Jurkat, Clone E6-1 (cell line): ENCODE measurements around the gene KDM5B. TPM values are rescaled to one million over a fixed set of nuclear protein-coding genes. Genes with fewer than 3 reads are reported as not detected.
"Not testable (repeated sequence)": the region's sequence is repeated elsewhere in the genome, so short reads cannot be mapped to it uniquely, and the experiment has no call there.

ENCODE experiments used
- DNase-seq: peaks from one replicate; pipeline ENCODE4 v3.0.0-alpha.2; 2011; ENCODE audit warnings: low read depth, low spot score
- H3K4me3 ChIP-seq: 2 replicates; pipeline ENCODE4 v1.5.1; 2011; ENCODE audit warnings: mild to moderate bottlenecking, low read length, control low read depth, moderate library complexity
- polyA plus RNA-seq: library from polyadenylated mRNA; unstranded; fragments of >200 nt; gene quantifications from one replicate; pipeline ENCODE4 v1.2.1, GENCODE V29; 2012; ENCODE audit warnings: missing spikeins; ENCODE audit not compliant: insufficient read length, insufficient read depth

KDM5B gene
- 26.5 TPM for polyA plus RNA-seq

DNA sequence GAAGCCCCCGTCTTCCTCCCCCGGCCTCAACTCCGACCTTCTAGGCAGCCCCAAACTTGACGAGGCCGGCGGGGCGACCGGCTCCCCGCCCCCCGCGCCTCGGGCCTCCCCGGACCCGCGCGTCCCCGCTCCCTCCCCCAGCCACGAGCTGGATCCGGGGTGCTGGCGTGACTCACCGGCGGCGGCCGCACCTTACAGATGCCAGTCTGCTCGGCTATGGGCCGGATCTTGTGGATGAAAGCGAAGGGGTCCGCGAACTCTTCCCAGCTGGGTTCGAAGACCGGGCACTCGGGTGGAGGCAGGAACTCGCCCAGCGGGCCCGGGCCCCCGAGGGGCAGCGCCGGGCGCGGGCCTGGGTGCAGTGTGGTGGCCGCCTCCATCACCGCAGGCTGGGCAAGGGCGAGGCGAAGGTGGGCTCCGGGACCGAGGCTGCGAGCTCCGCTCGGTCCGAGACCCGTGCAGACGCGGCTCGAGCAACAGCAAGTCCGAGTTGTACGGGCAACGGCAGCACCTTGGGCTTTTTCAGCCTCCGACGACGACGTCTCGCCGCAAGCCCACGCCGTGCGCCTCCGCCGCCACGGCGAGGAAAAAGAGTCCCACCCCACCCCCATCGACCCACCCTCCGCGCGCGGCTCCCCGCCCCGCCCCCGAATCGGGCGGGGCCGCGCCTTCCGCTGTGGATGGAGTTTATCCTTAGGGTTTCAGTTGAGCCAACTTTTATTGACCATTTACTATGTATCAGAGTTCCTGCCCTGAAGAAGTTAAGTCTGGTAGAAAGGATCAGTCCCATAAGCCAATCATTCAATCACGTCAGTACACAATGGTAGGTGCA lies at the start of gene KDM5B:
Gene KDM5B (minus strand): TSS at position 496 of the 832 bp plus-strand sequence. CDS start 116 bp downstream, at position 380.
- H3K4me3 ChIP-seq = peak within 1 kb of the TSS; percentile 89
- peak; percentile 74 for DNase-seq

DNA sequence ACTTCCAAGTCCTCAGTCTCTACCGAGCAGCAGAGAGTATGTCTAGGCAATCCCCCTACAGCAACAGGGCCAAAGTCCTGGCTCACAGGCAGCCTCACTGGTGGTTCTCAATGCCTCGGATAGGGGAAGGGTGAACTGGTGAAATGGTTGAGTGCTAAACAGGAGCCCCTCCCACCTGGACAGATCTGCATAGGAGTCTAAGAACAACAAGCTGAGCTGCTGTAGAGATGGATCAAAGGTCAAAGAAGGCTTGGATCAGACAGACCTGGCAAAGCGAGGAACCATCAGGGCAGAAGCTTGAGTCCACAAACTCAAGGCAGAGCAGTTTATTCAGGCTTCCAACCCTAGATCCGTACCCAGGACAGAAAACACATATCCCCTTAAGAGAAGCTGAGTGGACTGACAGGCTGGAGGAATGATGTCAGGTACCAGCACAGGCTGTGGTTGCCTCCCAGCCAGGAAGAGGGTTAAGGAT lies 49.0 kb upstream of the KDM5B start:
- H3K4me3 ChIP-seq = no peak overlapping the region
- no peak for DNase-seq

- no peak overlapping the region for H3K4me3 ChIP-seq
- no peak for DNase-seq
Measured at GRCh38 chr1:202856014-202856413, 47.8 kb upstream of the KDM5B start.

DNA sequence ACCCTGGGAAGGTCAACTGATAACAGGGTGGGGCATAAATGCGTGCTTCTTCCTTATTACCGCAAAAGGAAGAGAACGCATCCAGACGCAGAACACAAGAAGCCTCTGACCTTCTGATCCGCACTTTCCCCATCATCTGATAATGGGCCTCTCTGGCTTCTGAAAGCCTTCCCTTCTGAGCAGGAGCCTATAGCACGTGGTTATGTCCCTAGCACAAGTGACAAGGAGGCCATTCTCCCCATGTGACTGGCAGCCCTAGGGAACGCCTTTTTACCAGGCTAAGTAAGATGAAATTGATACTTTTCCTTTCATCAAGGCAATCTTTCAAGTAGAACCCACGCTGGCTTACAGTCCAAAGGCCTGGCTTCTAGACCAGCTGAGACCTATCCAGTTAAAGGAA lies 46.6 kb upstream of the KDM5B start:
- DNase-seq = no peak
- no peak overlapping the region for H3K4me3 ChIP-seq

DNA sequence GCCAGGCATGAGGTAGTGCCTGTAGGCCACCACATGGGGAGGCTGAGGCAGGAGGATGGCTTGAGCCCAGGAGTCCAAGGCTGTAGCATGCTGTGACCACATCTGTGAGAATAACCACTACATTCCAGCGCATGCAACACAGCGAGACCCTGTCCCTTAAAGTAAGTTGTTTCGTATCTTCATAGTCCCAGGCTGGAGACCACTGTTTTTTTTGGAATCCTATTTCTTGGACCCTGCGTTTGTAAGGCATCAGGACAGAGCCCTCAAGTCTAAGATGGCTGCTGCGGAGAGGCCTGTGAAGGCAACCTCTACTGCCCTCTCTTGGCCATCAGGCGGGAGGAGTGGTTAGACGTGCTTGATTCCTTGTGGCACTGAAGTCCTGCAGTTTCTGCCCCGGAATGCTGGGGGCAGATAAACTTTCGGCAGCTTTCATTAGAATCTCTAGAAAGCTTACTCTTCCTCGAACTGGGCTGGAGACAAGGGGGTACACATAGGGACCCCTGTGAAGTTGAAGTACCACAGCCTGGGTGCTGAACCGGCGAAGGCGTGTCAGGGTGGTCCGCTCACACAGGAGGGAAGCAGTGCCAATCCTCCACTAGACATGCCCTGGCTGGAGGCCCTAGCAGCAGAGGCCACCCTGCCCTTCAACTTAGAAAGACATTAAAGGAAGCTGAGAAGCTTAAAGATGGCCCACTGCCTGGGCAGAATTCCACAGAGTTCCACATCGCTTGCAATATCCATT lies 44.1 kb upstream of the KDM5B start:
- DNase-seq = peak; percentile 59
- no peak overlapping the region for H3K4me3 ChIP-seq

- no peak for DNase-seq
- H3K4me3 ChIP-seq = no peak overlapping the region
Measured at GRCh38 chr1:202850593-202851362, 42.6 kb upstream of the KDM5B start.

- no peak for DNase-seq
- H3K4me3 ChIP-seq = no peak overlapping the region
Measured at GRCh38 chr1:202848191-202848542, 39.9 kb upstream of the KDM5B start.

DNA sequence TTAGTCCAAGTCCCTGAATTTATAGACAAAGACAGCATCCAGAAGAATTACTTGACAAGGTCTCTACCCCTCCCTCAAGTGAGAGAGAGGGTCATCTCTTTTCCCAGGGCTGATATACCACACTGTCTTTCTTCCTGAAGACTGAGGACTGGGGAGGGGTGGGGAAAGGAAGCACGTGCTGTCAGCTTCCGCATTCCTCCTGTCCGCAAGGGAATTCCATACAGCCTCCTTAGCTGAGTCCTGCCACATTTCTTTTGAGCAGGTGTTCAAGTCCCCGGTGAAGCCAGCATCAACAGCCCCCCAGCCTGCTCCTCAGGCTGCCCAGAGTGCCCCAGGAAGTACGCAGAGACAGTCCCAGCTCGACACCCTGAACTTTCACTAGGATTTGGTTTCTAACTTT lies 36.7 kb upstream of the KDM5B start:
- DNase-seq = no peak
- no peak overlapping the region for H3K4me3 ChIP-seq

DNA sequence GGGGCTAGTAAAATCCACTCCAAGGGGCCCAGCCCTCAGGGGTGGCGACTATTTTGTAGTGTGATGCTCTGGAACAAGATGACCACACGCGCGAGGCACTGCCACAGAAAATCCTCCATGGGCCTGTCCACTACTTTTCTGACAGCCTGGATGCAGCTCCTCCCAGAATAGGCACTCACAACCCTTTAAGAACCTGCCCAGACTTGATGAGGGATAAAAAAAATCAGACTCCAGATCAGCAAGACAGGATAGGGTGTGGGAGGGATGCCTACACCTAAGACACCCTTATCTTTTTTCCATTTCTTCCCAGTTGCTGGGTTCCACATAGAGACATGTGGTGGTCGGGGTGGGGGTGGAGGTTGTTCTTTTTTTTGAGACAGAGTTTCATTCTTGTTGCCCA lies 36.0 kb upstream of the KDM5B start:
- H3K4me3 ChIP-seq = no peak overlapping the region

GRCh38 chr1:202843081-202843480 lies 34.9 kb upstream of the KDM5B start:
- DNase-seq = no peak
- no peak overlapping the region for H3K4me3 ChIP-seq

More for the DNA sequence above, 36.0 kb upstream of the KDM5B start:
- no peak for DNase-seq

DNA sequence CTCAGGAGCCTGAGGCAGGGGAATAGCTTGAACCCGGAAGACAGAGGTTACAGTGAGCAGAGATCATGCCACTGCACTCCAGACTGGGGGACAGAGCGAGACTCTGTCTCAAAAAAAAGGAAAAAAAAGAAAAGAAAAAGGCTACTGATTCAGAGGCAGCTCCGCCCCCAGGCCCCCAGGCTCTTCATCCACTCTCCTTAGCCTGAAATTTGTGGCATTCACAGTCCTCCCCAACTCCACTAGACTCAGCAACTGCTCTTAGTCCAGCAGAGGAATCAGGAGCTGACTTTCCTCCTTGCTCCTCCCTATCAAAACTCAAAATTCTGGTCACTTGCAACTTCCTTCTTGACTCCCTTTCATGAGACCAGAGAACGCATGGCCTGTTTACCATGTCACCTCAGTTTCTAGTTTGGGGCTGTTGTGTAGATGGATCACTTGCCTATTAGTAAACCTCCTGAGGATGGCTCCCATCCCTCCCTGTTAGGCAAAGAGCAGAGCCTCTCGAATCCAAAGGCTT lies 29.6 kb upstream of the KDM5B start:
- no peak overlapping the region for H3K4me3 ChIP-seq
- no peak for DNase-seq

DNA sequence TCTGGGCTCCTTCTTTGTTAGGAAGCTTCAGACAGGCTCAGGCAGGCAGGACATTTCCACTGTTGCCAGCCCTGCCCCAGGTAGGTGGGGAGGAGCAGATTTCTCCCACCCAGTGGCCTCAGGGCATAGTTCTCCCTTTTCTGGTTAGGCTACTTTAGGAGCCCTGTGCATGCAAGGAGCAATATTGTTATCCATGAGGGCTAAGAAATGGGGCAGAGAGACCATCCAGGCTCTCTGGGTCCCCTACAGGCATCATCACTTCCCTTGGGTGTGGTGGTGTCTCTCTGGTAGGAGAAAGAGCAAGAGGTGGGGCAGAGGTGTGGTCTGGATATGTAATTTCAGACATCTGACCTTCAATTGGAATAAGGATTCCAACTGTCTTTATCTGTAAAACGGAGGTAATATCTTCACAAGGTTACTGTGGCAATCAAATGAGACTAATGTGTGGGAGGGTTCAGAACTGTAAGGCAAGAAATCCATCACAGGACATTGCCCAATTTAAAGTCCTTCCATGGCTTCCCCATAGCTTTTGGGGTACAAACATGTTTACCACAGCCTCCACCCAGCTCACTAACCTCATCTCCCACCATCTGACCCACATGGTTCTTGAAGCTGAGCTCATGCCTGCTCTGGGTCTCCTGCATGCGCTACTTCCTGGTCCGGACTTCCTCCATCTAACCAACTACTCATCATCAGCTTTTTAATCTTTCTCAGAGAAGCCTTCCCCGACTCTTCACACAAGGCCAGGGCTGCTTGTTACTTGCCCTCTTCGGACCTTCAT lies 28.6 kb upstream of the KDM5B start:
- H3K4me3 ChIP-seq = no peak overlapping the region
- DNase-seq = no peak

GRCh38 chr1:202835548-202836072 lies 27.4 kb upstream of the KDM5B start:
- DNase-seq = peak; percentile 66
- no peak overlapping the region for H3K4me3 ChIP-seq

DNA sequence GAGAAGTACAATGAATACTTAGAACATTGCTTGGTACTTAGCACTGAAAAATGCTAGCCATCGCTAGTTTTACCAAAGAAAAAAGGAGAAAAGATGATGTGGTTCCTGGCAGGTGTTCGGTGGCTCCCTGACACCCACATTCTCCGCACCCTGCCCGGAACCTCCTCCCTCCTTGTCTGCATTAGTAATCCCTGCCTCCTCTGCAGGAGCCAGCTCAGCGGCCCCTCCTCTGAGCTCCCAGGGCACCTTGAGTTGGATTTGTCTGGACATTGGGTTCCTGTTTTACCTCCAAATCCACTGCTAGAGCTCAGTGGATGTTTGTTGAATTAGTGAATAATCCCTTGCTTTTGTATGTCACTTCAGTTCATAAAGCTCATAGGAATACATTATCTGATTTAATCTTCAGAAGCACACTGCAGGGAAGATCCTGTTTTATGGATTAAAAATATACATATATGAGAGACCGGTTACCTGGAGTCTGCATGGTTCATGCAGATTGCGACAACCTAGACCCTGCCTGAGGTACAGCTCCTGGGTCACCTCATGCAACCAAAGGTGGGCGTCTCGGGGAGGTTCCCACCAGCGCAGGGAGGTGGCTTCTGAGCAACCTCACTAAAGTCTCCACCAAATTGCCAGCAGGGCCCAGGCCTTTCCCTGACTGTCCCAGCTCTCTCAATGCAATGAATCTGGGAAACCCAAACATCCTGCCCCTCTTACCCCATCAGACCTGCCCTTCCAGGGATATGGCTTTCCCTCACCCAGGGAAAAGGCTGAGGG lies 26.7 kb upstream of the KDM5B start:
- no peak overlapping the region for H3K4me3 ChIP-seq

GRCh38 chr1:202831906-202832305 lies 23.7 kb upstream of the KDM5B start:
- DNase-seq = no peak
- H3K4me3 ChIP-seq = no peak overlapping the region

More for the DNA sequence above, 26.7 kb upstream of the KDM5B start:
- peak; percentile 22 for DNase-seq

GRCh38 chr1:202829223-202829622 lies 21.0 kb upstream of the KDM5B start:
- DNase-seq, H3K4me3 ChIP-seq: not testable (repeated sequence)

DNA sequence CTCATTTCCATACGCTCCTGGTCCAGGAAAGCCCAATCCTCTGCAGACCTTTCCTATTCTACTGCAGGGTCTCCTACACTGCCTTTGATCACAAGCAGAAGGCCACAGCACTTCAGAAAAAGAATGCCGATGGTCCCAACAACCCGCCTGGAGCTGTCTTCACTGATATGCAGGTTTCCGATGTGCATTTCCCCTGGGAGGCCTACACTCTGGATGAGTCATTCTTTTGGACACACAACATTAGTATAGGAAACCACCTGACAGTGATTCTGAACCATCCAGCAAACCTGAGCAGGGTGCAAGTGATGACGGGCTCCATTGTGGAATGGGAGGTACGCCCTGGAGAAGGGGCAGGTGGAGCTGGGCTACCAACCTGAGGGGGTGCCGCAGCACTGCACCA lies 17.5 kb upstream of the KDM5B start:
- no peak overlapping the region for H3K4me3 ChIP-seq
- no peak for DNase-seq

DNA sequence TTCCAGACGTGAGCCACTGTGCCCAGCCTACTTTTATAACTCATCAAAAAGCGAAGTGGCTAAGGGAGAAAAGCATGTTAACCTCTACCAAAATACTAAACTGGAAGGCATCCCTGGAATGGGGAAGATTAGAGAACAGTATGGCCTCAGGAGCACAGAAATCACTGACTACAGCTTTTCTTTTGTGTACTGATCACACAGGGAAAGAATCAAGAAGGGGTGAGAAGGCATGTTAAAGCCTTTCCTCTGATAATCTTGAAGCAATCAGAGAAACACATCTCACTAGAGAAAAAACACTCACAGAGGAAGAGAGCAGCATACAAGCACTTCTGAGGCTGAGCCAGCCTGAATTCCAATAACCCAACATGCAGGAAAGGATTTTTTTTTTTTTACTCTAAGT lies 13.2 kb upstream of the KDM5B start:
- H3K4me3 ChIP-seq = no peak overlapping the region
- DNase-seq = no peak
